ENCODE results near the gene DDIT4.
"Not testable (repeated sequence)": the region's sequence is repeated elsewhere in the genome, so short reads cannot be mapped to it uniquely, and the experiment has no call there.

Gene DDIT4

GRCh38 chr10:72296829-72297280 lies 23.1 kb downstream of the DDIT4 start:
- not testable (repeated sequence) for FAIRE-seq

DNA sequence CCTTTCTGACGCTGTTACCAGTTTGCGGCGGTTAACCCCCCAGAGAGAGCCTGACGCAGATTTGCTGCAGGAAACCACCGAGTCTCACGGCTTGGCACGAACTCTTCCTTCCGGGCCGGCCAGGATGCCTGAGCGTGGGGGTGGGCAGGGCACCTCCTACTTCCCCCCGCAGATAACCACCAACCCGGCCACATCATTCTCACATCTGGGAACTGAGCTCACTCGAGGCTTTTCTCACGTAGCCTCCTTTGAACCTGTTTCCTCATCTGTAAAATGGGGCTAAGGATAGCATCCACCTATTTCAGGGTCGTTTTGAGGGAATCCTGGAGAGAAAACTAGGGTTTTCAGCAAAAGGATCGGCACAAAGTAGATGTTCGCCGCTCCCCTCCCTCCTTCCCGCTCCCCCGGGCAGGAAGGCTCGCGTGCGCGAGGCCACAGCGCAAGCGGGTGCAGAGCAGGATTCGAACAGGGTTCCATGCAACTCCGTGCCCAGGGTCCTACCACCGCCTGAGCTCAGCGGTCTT lies 23.6 kb downstream of the DDIT4 start:
- no peak for FAIRE-seq

DNA sequence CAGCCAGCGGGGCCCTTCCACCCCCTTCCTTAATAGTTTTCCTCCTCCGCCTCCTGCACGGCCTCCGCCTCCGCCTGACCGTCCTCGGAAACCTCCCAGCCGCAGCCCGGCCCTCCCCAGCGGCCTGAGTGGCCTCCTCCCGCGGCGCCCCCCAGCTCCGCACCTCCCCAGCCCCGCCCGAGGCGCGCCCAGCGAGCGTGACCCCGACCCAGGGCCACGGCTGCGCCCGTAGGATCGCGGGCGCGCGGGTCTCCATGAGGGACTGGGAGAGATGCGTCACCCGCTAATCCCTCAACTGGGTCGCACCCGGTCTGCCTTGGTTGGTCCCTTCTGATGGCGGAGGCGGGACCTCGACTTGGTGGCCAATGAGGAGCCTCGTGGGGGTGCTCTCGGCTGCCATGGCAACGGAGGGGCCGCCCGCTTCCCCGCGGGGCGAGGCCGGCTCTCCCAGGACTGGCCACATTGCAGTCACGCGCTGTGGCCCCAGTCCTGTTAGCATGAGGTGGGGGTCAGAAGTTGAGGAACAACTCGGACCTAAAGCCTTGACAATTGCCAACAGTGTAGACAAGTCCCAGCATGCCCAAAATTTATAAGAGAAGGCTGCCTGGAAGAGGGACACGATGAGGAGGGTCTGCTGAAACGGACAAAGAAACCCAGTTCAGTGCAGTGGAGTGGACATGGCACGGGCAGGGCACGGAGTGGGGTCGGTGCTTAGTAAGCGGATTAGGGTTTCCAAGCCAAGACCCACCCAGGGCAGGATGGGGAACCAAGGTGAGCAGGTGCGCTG lies 24.3 kb downstream of the DDIT4 start:
- no peak for FAIRE-seq

GRCh38 chr10:72298592-72299519 lies 25.1 kb downstream of the DDIT4 start:
- no peak for FAIRE-seq

DNA sequence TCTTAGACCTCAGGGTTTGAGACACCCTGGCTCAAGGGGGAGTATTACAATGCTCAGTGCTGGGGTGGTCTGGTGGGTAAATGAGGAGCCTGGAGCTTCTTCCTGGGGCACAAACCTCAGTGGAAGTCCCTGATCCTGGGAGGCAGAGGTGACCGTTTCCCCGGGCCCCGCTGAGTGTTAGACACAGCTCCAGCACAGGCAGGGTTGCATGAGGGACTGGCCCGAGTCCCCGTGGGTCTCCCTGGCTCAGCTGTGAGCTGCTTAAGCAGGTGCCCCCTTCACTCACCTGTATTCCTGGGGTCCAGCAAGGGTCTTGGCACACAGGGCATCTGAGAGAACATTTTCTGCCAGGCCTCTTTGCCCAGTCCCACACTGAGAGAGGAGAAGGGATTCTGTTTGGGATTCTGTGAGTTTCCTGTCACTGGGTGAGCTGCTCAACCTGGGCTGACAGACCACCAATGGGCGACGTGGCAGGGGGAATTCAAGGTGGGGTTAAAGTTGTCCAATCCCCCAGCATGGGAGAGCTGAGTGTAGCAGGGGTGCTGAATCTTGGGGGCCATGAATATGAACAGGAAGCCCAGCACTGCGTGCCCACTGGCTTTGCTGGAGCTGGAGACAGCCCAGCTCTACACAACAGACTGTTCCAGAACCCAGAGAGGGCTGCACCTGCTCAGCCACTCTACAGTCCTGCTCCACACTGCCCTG lies 29.9 kb downstream of the DDIT4 start:
- FAIRE-seq: no peak

GRCh38 chr10:72306215-72306760 lies 32.6 kb downstream of the DDIT4 start:
- no peak for FAIRE-seq

GRCh38 chr10:72307711-72308110 lies 34.0 kb downstream of the DDIT4 start:
- not testable (repeated sequence) for FAIRE-seq

DNA sequence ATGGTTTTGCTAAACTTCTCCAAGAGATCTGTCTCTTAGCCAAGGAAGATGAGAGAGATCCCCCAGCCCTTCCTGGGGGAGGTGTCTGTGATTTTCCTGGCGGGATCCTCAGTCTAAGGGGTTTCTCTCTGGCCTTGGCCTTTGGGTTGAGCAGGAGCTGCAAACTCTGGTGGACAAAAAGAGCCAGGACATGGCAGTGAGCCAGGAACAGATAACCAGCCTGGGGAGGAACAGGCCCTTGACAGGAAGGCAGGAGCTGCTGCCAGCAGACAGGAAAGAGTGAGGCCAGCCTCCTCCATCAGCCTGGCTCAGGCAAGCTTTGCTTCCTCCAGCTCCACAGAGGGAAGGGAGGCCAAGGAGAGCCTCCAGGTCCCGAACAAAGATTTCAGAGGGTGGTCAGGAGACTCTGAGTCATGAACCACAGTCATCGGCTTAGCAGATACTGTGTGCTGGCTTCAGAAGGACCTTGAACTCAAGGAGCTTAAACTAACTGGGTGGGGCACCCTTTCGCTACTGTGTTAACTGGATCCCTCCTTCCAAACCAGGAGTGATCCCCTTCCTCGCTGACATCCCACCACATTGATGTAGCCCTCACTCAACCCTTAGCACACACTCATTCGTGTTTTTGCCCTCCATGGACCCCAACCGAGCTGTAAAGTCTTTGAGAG lies 34.7 kb downstream of the DDIT4 start:
- FAIRE-seq: no peak

GRCh38 chr10:72309290-72310240 lies 35.8 kb downstream of the DDIT4 start:
- no peak for FAIRE-seq

- FAIRE-seq: no peak
Observed at GRCh38 chr10:72310241-72310633, 36.5 kb downstream of the DDIT4 start.

GRCh38 chr10:72310636-72311035 lies 36.9 kb downstream of the DDIT4 start:
- no peak for FAIRE-seq

- FAIRE-seq: no peak
Observed at GRCh38 chr10:72311667-72312066, 37.9 kb downstream of the DDIT4 start.

DNA sequence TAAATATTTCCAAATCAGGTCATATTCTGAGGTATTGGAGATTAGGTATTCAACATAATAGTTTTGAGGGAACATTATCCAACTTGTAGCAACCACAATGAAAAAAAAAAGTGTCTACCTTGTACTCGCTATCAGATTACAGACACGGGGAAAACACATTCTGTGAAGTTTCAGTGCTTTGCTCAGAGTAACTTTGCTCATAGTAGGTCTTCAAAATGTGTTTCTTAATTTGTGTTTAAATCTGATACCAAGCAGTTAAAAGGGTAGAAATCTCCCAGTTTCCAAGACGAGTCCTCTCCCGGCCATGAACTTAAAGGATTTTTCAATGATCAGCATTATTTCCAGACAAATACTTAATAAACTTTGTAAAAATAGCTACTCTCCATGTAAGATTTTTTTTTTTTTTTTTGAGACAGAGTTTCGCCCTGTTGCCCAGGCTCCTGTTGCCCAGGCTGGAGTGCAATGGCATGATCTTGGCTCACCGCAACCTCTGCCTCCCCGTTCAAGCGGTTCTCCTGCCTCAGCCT lies 39.2 kb downstream of the DDIT4 start:
- no peak for FAIRE-seq

- FAIRE-seq: no peak
Observed at GRCh38 chr10:72314263-72314662, 40.5 kb downstream of the DDIT4 start.

GRCh38 chr10:72315054-72315453 lies 41.3 kb downstream of the DDIT4 start:
- no peak for FAIRE-seq

GRCh38 chr10:72315611-72316385 lies 42.1 kb downstream of the DDIT4 start:
- FAIRE-seq: no peak

GRCh38 chr10:72316386-72316700 lies 42.6 kb downstream of the DDIT4 start:
- no peak for FAIRE-seq

- no peak for FAIRE-seq
Observed at GRCh38 chr10:72316748-72317435, 43.2 kb downstream of the DDIT4 start.
